Activated CD4-positive, alpha-beta T cell treated with anti-CD3 and anti-CD28 coated beads for 24 hours (primary cell): ENCODE measurements around the gene LRFN4.
"Not testable (repeated sequence)": the region's sequence is repeated elsewhere in the genome, so short reads cannot be mapped to it uniquely, and the experiment has no call there.

Experiments
- DNase-seq, 2 donors: peaks; one replicate each; pipeline ENCODE4 v3.0.0-alpha.2; 2020; ENCODE audit warnings: low read depth in 2 of 2

The LRFN4 gene

GRCh38 chr11:66856496-66857233 is at the start of gene LRFN4:
LRFN4 (plus strand) TSS chr11:66857064; CDS start chr11:66857745, 681 bp downstream.
- DNase-seq, result no peak

DNA sequence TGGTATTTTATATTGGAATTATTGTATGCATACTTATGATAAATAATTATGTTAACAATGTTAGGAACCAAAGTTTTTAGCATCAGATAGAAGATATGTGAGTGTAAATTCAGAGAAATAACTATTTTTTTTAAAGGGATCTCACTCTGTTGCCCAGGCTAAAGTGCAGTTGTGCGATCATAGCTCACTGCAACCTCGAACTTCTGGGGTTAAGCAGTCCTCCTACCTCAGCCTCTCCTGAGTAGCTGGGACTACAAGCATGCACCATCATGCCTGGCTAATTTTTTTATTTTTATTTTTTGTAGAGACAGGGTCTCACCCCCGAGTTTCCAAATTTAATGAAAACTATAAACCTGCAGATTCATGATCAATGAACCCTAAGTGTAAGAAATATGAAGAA is 47.3 kb upstream of the LRFN4 start:
- no peak for DNase-seq

- no peak for DNase-seq
Measured at GRCh38 chr11:66810576-66811185, 46.2 kb upstream of the LRFN4 start.

DNA sequence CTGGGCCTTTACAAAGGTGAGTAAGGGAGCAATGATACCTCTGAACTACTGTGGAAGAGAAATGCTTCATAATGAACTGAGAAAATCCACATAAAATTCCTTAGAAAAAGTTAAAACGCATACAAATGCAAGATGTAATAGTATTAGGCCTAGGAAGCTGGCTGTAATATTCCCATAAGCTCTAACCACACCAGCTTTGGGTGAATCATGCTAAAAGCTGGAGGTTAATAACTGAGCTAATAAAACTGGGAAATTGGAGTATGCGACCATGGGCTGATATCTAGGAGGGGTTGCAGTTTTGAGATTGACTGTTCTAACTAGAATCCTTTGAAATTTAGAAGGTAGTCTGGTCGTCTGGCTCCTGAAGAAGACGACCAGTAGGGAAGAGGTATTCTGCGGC is 42.2 kb upstream of the LRFN4 start:
- DNase-seq, result no peak

GRCh38 chr11:66815646-66816045 is 41.2 kb upstream of the LRFN4 start:
- no peak for DNase-seq

GRCh38 chr11:66818231-66818955 is 38.5 kb upstream of the LRFN4 start:
- DNase-seq, result no peak

DNA sequence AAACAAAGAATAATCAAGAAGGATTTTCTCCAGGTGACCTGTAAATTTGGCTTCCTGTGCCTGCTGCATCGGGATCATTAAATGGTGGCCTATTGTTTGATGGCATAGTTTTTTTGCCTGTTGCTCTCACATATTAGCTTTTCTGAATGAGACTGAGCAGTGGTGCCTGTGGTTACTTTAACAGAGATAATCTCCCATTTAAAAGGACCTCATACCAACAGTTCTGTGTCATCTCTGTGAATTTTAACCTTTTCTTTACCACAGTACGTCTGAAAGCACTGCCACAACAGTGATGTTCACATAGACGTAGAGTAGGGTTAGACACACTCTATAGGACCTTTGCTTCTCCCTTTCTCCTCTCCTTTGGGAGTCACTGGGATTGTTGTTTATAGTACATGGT is 36.5 kb upstream of the LRFN4 start:
- no peak for DNase-seq

GRCh38 chr11:66820901-66821300 is 36.0 kb upstream of the LRFN4 start:
- no peak for DNase-seq

DNA sequence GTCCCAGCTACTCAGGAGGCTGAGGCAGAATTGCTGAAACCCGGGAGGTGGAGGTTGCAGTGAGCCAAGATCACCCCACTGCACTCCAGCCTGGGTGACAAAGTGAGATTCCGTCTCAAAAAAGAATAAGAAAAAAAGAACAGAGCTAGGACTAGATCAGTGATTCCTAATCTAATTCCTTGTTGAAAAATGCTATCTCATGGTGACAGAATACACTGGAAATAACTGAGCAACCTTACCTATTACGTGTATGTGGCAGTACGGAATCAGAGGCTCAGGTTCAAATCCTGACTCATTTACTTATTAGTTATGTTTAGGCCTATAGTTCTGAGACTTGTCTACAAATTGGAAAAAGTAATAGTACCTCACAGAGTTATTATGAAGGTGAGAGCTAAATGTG is 33.2 kb upstream of the LRFN4 start:
- DNase-seq, result no peak

DNA sequence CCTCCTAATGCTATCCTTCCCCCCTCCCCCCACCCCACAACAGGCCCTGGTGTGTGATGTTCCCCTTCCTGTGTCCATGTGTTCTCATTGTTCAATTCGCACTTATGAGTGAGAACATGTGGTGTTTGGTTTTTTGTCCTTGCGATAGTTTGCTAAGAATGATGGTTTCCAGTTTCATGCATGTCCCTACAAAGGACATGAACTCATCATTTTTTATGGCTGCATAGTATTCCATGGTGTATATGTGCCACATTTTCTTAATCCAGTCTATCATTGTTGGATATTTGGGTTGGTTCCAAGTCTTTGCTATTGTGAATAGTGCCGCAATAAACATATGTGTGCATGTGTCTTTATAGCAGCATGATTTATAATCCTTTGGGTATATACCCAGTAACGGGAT is 32.3 kb upstream of the LRFN4 start:
- not testable (repeated sequence) for DNase-seq

- DNase-seq, result no peak
Measured at GRCh38 chr11:66834539-66834845, 22.4 kb upstream of the LRFN4 start.

DNA sequence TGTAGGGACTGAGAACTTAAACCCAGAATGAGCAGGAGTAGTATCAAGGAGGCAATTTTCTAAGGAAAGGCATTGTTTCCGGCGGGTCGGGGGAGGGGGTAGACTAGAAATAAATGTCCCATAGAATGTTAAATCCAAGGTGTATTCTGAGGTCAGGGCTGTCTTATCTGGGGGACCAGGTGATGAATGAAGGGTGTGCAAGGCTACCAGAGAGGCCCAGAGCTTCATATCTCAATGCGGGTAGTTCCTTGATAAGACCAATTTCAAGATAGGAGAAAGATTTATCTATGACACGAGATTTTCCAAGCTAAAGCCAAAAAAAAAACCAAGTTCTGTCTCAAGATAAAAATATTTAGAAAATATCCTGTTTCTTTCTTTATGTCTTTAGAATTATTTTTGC is 21.9 kb upstream of the LRFN4 start:
- DNase-seq, result no peak

- no peak for DNase-seq
Measured at GRCh38 chr11:66835768-66836405, 21.0 kb upstream of the LRFN4 start.

DNA sequence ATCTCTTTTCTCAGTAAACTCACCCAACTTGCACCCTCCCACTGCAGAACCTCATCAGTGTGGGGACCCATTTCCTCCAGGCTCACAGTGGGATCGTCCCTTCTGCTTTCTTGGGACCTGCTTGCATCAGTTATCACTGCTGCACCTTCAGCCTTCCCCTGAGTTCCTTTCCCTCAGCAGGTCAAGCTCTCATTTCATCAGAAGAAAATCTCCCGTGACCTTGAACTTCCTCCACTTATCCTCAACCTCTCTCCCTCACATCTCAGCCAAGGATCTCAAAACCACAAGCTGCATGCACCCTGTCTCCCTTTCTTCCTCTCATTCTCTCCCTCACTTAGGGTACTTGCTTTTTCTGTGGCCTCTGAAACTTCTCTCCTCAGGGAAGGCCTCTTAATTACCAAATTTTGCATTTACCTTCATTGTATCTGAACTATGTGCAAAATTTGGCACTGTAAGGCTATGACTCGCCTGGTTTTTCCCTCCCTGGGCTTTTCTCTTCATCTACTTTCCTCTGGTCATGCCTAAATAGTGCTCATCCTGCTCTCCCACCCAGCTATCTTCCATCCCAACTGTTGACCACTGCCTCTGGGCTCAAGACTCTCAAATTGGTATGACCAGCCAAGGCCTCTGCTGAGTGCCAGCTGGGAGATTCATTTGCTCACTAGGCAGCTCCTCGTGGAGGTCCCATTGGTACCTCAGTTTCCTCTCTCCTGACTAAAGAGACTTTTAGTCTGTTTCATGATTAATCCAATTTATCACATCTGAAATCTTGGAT is 16.4 kb upstream of the LRFN4 start:
- no peak for DNase-seq

DNA sequence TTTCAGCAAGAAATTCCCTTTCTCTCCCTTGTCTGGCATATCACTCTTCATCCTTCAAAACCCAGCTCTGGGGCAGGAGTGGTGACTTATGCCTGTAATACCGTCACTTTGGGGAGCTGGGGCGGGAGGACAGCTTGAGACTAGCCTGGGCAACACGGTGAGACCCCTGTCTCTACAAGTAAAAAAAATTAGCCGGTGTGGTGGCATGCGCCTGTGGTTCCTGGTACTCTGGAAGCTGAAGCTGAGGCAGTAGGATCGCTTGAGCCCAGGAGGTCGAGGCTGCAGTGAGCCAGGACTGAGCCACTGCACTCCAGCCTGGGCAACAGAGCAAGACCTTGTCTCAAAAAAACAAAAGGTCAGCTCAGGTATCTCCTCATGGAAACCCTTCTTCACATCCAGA is 15.0 kb upstream of the LRFN4 start:
- DNase-seq, result no peak

- DNase-seq, result no peak
Measured at GRCh38 chr11:66842501-66842895, 14.4 kb upstream of the LRFN4 start.

DNA sequence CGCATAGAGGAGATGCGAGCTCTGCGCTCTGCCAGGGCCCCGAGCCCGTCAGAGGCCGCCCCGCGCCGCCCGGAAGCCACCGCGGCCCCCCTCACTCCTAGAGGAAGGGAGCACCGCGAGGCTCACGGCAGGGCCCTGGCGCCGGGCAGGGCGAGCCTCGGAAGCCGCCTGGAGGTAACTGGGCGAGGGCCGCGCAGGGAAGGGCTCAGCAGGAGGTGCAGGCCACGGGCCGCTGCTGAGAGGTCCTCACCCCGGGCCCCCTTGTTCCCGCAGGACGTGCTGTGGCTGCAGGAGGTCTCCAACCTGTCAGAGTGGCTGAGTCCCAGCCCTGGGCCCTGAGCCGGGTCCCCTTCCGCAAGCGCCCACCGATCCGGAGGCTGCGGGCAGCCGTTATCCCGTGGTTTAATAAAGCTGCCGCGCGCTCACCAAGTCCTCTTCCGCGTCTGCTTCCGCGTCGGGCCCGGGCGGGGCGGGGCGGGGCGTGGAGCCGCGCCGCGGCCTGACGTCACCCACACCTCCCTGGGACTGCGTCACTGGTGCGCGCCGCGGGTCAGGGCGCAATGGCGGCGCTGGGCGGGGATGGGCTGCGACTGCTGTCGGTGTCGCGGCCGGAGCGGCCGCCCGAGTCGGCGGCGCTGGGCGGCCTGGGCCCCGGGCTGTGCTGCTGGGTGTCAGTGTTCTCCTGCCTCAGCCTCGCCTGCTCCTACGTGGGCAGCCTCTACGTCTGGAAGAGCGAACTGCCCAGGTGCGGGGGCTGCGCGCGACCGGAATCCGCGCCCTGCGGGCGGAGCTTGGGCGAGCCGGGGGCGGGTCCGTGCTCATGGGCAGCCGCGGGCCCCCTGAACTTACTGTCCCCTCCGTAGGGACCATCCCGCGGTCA is 13.7 kb upstream of the LRFN4 start, which contains the start of gene RCE1:
Gene RCE1 (plus strand): TSS at position 546 of the 880 bp plus-strand sequence. CDS start 15 bp downstream, at position 561.
- DNase-seq, result peak; percentile 79 to 82

DNA sequence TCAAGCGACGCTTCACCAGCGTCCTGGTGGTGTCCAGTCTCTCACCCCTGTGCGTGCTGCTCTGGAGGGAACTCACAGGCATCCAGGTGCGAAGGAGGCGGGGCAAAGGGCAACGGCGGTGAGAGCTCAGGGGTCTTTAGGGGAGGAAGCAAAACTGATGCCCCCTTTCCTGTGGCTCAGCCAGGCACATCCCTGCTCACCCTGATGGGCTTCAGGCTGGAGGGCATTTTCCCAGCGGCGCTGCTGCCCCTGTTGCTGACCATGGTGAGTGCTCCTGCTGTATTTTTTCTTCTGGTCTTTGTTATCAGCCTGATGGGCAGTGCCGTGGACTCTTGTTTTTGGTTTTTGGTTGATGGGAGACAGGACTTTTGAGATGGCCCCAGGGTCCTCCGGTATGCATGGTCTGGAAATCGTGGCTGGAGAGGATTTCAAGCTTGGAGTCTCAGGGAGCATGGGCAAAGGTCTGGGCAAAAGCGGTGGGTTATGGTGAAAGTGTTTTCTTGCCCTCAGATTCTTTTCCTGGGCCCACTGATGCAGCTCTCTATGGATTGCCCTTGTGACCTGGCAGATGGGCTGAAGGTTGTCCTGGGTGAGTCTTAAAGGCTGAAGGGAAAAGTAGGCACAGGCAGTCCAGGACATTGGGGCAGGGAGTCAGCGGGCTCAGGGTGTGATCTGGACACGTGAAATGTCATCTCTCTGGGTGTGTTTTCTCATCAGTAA is 12.9 kb upstream of the LRFN4 start:
- no peak for DNase-seq

DNA sequence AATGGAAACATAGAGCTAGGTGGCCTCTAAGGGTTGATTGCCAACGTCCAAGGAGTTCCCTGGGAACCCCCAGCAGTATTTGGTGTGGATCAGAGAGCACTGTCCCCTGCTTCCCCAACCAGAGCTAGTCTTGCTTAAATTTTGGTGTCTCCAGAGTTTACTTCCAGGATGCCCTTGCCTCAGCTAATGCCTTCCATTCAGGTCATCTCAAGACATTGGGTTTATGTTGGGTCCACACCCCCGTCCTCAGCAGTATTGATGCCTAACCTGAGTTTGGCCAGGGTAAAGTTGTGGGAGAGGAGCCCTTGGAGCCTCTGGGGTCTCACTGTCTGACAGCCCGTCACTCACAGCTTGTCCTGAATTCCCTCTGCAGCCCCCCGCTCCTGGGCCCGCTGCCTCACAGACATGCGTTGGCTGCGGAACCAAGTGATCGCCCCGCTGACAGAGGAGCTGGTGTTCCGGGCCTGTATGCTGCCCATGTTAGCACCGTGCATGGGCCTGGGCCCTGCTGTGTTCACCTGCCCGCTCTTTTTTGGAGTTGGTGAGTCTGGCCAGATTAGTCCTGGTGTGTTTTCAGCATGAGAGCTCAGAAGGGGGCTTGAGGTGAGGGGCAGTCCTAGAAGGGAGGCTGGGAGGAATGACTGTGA is 12.2 kb upstream of the LRFN4 start:
- DNase-seq, result no peak
